CD14-positive monocyte (primary cell): ENCODE results near the gene CXCR2. TPM values are rescaled to one million over a fixed set of nuclear protein-coding genes. Genes with fewer than 3 reads are reported as not detected.

ENCODE experiments used
- DNase-seq, 3 donors: peaks; one replicate each; pipeline ENCODE4 v3.0.0-alpha.2; 2011 to 2022
- H2AFZ ChIP-seq: 2 replicates; pipeline ENCODE4 v1.6.0; 2012; ENCODE audit warnings: mild to moderate bottlenecking, low read depth, low read length, inconsistent platforms; ENCODE audit not compliant: insufficient read depth, poor library complexity, severe bottlenecking
- H3K27ac ChIP-seq, 2 donors: 1 replicate in 1 of 2; 2 replicates in 1 of 2; pipeline ENCODE4 v1.5.1; 2012 to 2013; ENCODE audit warnings: low read length in 2 of 2, control low read depth in 1 of 2, inconsistent platforms in 1 of 2, low read depth in 1 of 2, mild to moderate bottlenecking in 1 of 2
- H3K27me3 ChIP-seq, 2 donors: one replicate each; pipeline versions ENCODE4 v1.6.0 to v1.6.1; 2011 to 2013; ENCODE audit warnings: low read length in 2 of 2; ENCODE audit not compliant: control insufficient read depth in 2 of 2, insufficient read depth in 2 of 2
- H3K36me3 ChIP-seq, 2 donors: replicated peaks in 1 of 2; 1 replicate in 1 of 2; 2 replicates in 1 of 2; pipeline versions ENCODE4 v1.5.1 to v1.6.1; 2012 to 2013; ENCODE audit warnings: low read length in 2 of 2, control low read depth in 1 of 2, inconsistent platforms in 1 of 2, mild to moderate bottlenecking in 1 of 2; ENCODE audit not compliant: insufficient read depth in 2 of 2, control insufficient read depth in 1 of 2
- H3K4me1 ChIP-seq, 2 donors: 1 replicate in 1 of 2; 2 replicates in 1 of 2; pipeline versions ENCODE4 v1.5.1 to v1.6.1; 2012 to 2013; ENCODE audit warnings: low read length in 2 of 2, control low read depth in 1 of 2, inconsistent platforms in 1 of 2, mild to moderate bottlenecking in 1 of 2, moderate library complexity in 1 of 2; ENCODE audit not compliant: insufficient read depth in 2 of 2, control insufficient read depth in 1 of 2
- H3K4me2 ChIP-seq: replicated peaks from 2 replicates; pipeline ENCODE3; 2012; ENCODE audit warnings: low read length, moderate library complexity, mild to moderate bottlenecking; ENCODE audit not compliant: poor library complexity, severe bottlenecking; ENCODE audit errors: extremely low read depth
- H3K4me3 ChIP-seq, 3 experiments: fragments of 200-600 bp in 1 of 3; sonication (generic) in 1 of 3; replicated peaks in 1 of 3; 1 replicate in 2 of 3; 2 replicates in 1 of 3; pipeline ENCODE4 v1.5.1; 2011 to 2013; ENCODE audit warnings: low read length in 3 of 3, mild to moderate bottlenecking in 3 of 3, control low read depth in 2 of 3, low read depth in 2 of 3, inconsistent platforms in 1 of 3, moderate library complexity in 1 of 3
- H3K79me2 ChIP-seq: 2 replicates; pipeline ENCODE4 v1.6.0; 2012; ENCODE audit warnings: mild to moderate bottlenecking, control low read depth, inconsistent platforms, low read length, moderate library complexity; ENCODE audit not compliant: insufficient read depth
- H3K9ac ChIP-seq: 2 replicates; pipeline ENCODE4 v1.6.0; 2017; ENCODE audit warnings: low read length, mild to moderate bottlenecking; ENCODE audit not compliant: insufficient read depth, poor library complexity, severe bottlenecking
- H3K9me3 ChIP-seq, 2 donors: replicated peaks in 1 of 2; 1 replicate in 1 of 2; 2 replicates in 1 of 2; pipeline versions ENCODE4 v1.5.1 to v1.6.1; 2012 to 2013; ENCODE audit warnings: low read length in 2 of 2, control low read depth in 1 of 2; ENCODE audit not compliant: control insufficient read depth in 1 of 2, insufficient read depth in 1 of 2
- H4K20me1 ChIP-seq: 2 replicates; pipeline ENCODE4 v1.6.0; 2012; ENCODE audit warnings: mild to moderate bottlenecking, low read length, control low read depth, moderate library complexity; ENCODE audit not compliant: insufficient read depth
- H3K27ac Mint-ChIP-seq, 7 donors: one replicate each; pipeline ENCODE4 v1.8.0; 2020; ENCODE audit warnings: mild to moderate bottlenecking in 7 of 7, mixed read lengths in 7 of 7, moderate library complexity in 6 of 7, inconsistent platforms in 2 of 7
- H3K27me3 Mint-ChIP-seq, 3 donors: one replicate each; pipeline ENCODE4 v1.8.0; 2021 to 2022; ENCODE audit warnings: low read depth in 3 of 3, mild to moderate bottlenecking in 3 of 3, mixed read lengths in 3 of 3, moderate library complexity in 3 of 3, inconsistent platforms in 1 of 3
- H3K36me3 Mint-ChIP-seq, 2 donors: one replicate each; pipeline ENCODE4 v1.8.0; 2020; ENCODE audit warnings: mixed read lengths in 2 of 2, inconsistent platforms in 1 of 2, mild to moderate bottlenecking in 1 of 2
- H3K4me1 Mint-ChIP-seq: one replicate; pipeline ENCODE4 v1.8.0; 2020; ENCODE audit warnings: mild to moderate bottlenecking, mixed read lengths
- H3K4me3 Mint-ChIP-seq, 2 donors: one replicate each; pipeline ENCODE4 v1.8.0; 2020; ENCODE audit warnings: mild to moderate bottlenecking in 2 of 2, mixed read lengths in 2 of 2, moderate library complexity in 1 of 2
- H3K9me3 Mint-ChIP-seq, 7 donors: one replicate each; pipeline ENCODE4 v1.8.0; 2020 to 2022; ENCODE audit warnings: mixed read lengths in 7 of 7, mild to moderate bottlenecking in 6 of 7, moderate library complexity in 6 of 7, inconsistent platforms in 2 of 7
- CTCF ChIP-seq: fragments of 200-600 bp; IDR thresholded peaks from one replicate; pipeline ENCODE4 v1.8.0; 2022; ENCODE audit warnings: antibody characterized with exemption, mild to moderate bottlenecking
- WGBS: methylation state at CpG from one replicate; pipeline ENCODE4 v1.1.5; 2013; ENCODE audit warnings: missing lambda C conversion rate; ENCODE audit not compliant: insufficient coverage; 5-methylcytosine and 5-hydroxymethylcytosine counted together
- intact Hi-C, 2 donors: fragments of 100-400 bp; cut with micrococcal nuclease; formaldehyde crosslinking; loops; one replicate each; pipeline versions ENCODE4 v1.15.0 to v1.15.1; 2023
- polyA plus RNA-seq, 3 donors: library from polyadenylated mRNA; depleted of rRNA in 1 of 3; unstranded in 2 of 3; stranded (reverse) in 1 of 3; fragments of 300-500 nt in 2 of 3; fragments of >200 nt in 1 of 3; fragmentation: Illumina TruSeq in 2 of 3; gene quantifications; 1 replicate in 2 of 3; 2 replicates in 1 of 3; pipeline ENCODE4 v1.2.3, GENCODE V29; 2012 to 2021

The CXCR2 gene
- polyA plus RNA-seq, 3 donors, result 7.8 to 33.5 (median 14.0) TPM

GRCh38 chr2:218138047-218138446 is 12.2 kb downstream of the CXCR2 start:
- intact Hi-C loops, result no loop called here
- Histone ChIP-seq H3K27ac (peak overlapping the region in 1 of 2 donors; percentile 29), H3K27me3 (no peaks in the 10 kb centered on the region), H4K20me1 (no peaks in the 10 kb centered on the region), H3K4me1 (peaks cover 13 to 22% of the 10 kb centered on the region in 2 donors), H3K4me2 (peak overlapping the region; percentile 53), H3K79me2 (no peaks in the 10 kb centered on the region), H3K9ac (no peak overlapping the region), H3K36me3 (peaks cover 15 to 34% of the 10 kb centered on the region in 2 donors), H2AFZ (peak overlapping the region; percentile 57), H3K9me3 (no peaks in the 10 kb centered on the region), H3K4me3 (peak overlapping the region in 1 of 3 experiments; percentile 37)
- Mint-ChIP-seq H3K36me3 (peaks cover 28 to 43% of the 10 kb centered on the region in 2 donors), H3K27me3 (peaks cover 1 to 12% (median 2%) of the 10 kb centered on the region in 3 donors), H3K4me3 (no peak overlapping the region), H3K4me1 (peaks cover 22% of the 10 kb centered on the region), H3K9me3 (peaks cover 0 to 3% (median 0%) of the 10 kb centered on the region in 7 donors), H3K27ac (no peak overlapping the region)
- DNase-seq, result no peak
- WGBS, result 84% methylated on average over 4 of the region's 4 CpGs
- no peak for TF ChIP-seq CTCF

DNA sequence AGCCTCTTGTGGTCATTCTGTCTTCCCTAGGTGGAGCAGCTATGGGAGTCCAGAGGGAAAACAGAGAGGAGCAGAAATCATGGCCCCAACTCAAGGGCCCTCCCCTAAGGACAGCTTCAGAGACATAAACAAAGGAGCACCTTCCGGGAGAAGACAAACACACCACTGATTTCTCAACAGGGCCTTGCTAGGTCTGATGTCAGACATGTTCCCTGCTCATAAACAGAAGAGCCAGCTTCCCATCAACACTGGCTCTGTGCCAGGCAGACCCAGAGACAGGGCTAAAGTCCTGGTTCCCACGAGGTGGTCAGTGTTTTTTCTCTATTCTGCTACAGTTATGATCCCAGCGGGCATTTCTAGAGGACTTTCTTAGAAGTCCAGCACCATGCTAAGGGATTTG is 19.3 kb downstream of the CXCR2 start:
- H4K20me1 ChIP-seq, result no peaks in the 10 kb centered on the region
- intact Hi-C loops, result no loop called here
- H3K27me3 Mint-ChIP-seq, result peaks cover 1 to 6% (median 5%) of the 10 kb centered on the region in 3 donors
- peaks cover 20% of the 10 kb centered on the region for H3K4me1 Mint-ChIP-seq
- no peaks in the 10 kb centered on the region for H3K27me3 ChIP-seq
- peak overlapping the region in 1 of 7 donors; percentile 32 for H3K27ac Mint-ChIP-seq
- H3K4me3 ChIP-seq, result no peak overlapping the region
- H3K9ac ChIP-seq, result no peak overlapping the region
- H3K36me3 ChIP-seq, result no peaks in the 10 kb centered on the region
- no peaks in the 10 kb centered on the region for H3K79me2 ChIP-seq
- H3K4me1 ChIP-seq, result peaks cover 5 to 13% of the 10 kb centered on the region in 2 donors
- no peak overlapping the region for H2AFZ ChIP-seq
- H3K27ac ChIP-seq, result no peak overlapping the region
- DNase-seq, result no peak
- no peak for TF ChIP-seq CTCF
- no peaks in the 10 kb centered on the region for H3K36me3 Mint-ChIP-seq
- peaks cover 5 to 11% (median 9%) of the 10 kb centered on the region in 7 donors for H3K9me3 Mint-ChIP-seq
- no peak overlapping the region for H3K4me3 Mint-ChIP-seq
- H3K4me2 ChIP-seq, result no peak overlapping the region
- 90% methylated on average over 2 of the region's 3 CpGs for WGBS
- H3K9me3 ChIP-seq, result peaks cover 0 to 11% of the 10 kb centered on the region in 2 donors
